NCI-H1417 treated with DMSO at 0.1 percent for 48 hours (cell line): ENCODE measurements around the gene MAP3K12.
"Not testable (repeated sequence)": the region's sequence is repeated elsewhere in the genome, so short reads cannot be mapped to it uniquely, and the experiment has no call there.

Experiments used
- DNase-seq: peaks from one replicate; lab custom pipeline; 2025; lab: John Stamatoyannopoulos, UW

MAP3K12 gene

GRCh38 chr12:53499266-53500141, at the start of gene MAP3K12:
Gene MAP3K12, minus strand, starts transcription at chr12:53499458. Its CDS starts 12,067 bp downstream, at chr12:53487391.
- DNase-seq: no peak

- not testable (repeated sequence) for DNase-seq
These were observed 49.1 kb upstream of the MAP3K12 start for GRCh38 chr12:53548354-53548753.

GRCh38 chr12:53543539-53543938, 44.3 kb upstream of the MAP3K12 start:
- DNase-seq: peak; percentile 9

GRCh38 chr12:53539526-53539925, 40.3 kb upstream of the MAP3K12 start:
- DNase-seq: no peak

GRCh38 chr12:53538209-53538689, 39.0 kb upstream of the MAP3K12 start:
- DNase-seq: peak; percentile 20

- no peak for DNase-seq
These were observed 37.7 kb upstream of the MAP3K12 start for GRCh38 chr12:53536962-53537361.

GRCh38 chr12:53533471-53533870, 34.2 kb upstream of the MAP3K12 start:
- DNase-seq: no peak

- no peak for DNase-seq
These were observed 33.5 kb upstream of the MAP3K12 start for GRCh38 chr12:53532524-53533445.

GRCh38 chr12:53532021-53532420, 32.8 kb upstream of the MAP3K12 start:
- no peak for DNase-seq

GRCh38 chr12:53530920-53531319, 31.7 kb upstream of the MAP3K12 start:
- DNase-seq: no peak

- DNase-seq: no peak
These were observed 30.8 kb upstream of the MAP3K12 start for GRCh38 chr12:53530061-53530460.

GRCh38 chr12:53524476-53524875, 25.2 kb upstream of the MAP3K12 start:
- DNase-seq: no peak

GRCh38 chr12:53523131-53523530, 23.9 kb upstream of the MAP3K12 start:
- DNase-seq: no peak

- DNase-seq: no peak
These were observed 19.1 kb upstream of the MAP3K12 start for GRCh38 chr12:53518381-53518780.

- no peak for DNase-seq
These were observed 17.6 kb upstream of the MAP3K12 start for GRCh38 chr12:53516758-53517455.

GRCh38 chr12:53515291-53515680, 16.0 kb upstream of the MAP3K12 start:
- DNase-seq: no peak

GRCh38 chr12:53514628-53515290, 15.5 kb upstream of the MAP3K12 start:
- no peak for DNase-seq

GRCh38 chr12:53513712-53514410, 14.6 kb upstream of the MAP3K12 start:
- no peak for DNase-seq

- DNase-seq: no peak
These were observed 11.0 kb upstream of the MAP3K12 start for GRCh38 chr12:53510181-53510812.

GRCh38 chr12:53508534-53509170, 9.4 kb upstream of the MAP3K12 start:
- DNase-seq: peak; percentile 44
